A549 (cell line): ENCODE measurements around the gene E4F1.

Source experiments
- CBX8 ChIP-seq: fragments of 200-600 bp; sonication (generic); IDR thresholded peaks from 2 replicates; pipeline ENCODE4 v1.6.1; 2016
- EP300 ChIP-seq, 2 experiments: fragments of >200 bp; sonication (Bioruptor Twin); formaldehyde crosslinking; IDR thresholded peaks; 2 replicates in 1 of 2; 3 replicates in 1 of 2; pipeline ENCODE4 v1.6.1; 2016 to 2017
- KDM1A ChIP-seq: fragments of 200-600 bp; sonication (generic); IDR thresholded peaks from 2 replicates; pipeline ENCODE4 v1.6.1; 2016; ENCODE audit warnings: low read depth, mild to moderate bottlenecking
- POLR2A ChIP-seq: IDR thresholded peaks from 2 replicates; pipeline ENCODE4 v1.6.1; 2012; ENCODE audit warnings: mild to moderate bottlenecking, low read length
- SMC3 ChIP-seq: fragments of >200 bp; sonication (Bioruptor Twin); formaldehyde crosslinking; IDR thresholded peaks from 3 replicates; pipeline ENCODE4 v1.6.1; 2018; ENCODE audit warnings: inconsistent platforms
- TF ChIP-seq, protein P1 (sequence below): IDR thresholded peaks from 2 replicates; pipeline ENCODE4 v1.6.1; 2012
- TF ChIP-seq, protein P2 (sequence below): fragments of >200 bp; sonication (Bioruptor Twin); formaldehyde crosslinking; IDR thresholded peaks from 3 replicates; pipeline ENCODE4 v1.5.1; 2016
- TF ChIP-seq, protein P3 (sequence below): fragments of 150-350 bp; IDR thresholded peaks from 2 replicates; pipeline ENCODE4 v1.6.1; 2014; ENCODE audit warnings: low read depth, mild to moderate bottlenecking, low read length

DNA sequence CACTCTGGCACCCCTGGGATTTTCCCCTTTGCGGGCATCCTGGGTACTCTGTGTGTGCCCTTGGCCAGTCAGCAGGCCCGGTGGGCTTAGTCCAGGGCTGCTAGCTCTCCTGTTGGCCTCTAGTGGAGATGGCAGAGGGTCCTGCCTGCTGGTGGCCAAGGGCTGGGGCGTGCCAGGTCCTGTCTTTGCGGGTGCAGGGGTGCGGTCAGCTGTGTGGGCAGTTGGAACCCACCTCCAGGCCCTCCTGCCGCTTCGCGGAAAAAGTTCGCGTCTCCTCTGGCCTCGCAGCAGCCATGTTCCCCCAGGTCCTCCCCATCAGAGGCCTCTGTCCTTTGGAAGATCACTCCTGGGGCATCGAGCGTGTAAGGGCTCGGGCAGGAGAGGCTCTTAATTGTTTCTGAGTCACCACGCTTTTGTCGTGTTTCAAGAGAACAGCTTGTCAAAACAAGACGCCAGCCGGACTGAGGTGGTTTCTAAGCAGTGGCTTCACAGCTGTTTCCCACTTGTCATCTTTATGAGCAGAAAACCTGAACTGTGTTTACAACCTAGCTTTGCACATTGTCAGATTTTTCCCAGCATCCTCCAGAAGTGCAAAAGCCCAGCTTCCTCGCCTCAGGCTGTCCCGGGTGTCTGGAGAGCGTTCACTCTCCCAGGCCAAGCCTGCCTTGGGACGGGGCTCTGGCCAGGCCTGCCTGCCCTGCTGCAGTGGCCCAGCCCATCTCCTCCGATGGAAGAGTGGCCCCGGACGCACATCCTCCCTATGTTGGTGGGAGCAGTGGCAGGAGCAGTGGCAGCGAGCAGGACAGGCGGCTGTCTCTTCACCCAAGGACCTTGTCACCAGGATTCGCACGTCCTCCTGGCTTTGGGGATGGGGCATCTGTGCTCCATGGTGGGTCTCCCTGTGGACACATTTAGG is 7.9 kb downstream of the E4F1 start:
- TF ChIP-seq, protein P1, sequence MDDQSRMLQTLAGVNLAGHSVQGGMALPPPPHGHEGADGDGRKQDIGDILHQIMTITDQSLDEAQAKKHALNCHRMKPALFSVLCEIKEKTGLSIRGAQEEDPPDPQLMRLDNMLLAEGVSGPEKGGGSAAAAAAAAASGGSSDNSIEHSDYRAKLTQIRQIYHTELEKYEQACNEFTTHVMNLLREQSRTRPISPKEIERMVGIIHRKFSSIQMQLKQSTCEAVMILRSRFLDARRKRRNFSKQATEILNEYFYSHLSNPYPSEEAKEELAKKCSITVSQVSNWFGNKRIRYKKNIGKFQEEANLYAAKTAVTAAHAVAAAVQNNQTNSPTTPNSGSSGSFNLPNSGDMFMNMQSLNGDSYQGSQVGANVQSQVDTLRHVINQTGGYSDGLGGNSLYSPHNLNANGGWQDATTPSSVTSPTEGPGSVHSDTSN = no peak
- TF ChIP-seq POLR2A = no peak
- TF ChIP-seq, protein P2, sequence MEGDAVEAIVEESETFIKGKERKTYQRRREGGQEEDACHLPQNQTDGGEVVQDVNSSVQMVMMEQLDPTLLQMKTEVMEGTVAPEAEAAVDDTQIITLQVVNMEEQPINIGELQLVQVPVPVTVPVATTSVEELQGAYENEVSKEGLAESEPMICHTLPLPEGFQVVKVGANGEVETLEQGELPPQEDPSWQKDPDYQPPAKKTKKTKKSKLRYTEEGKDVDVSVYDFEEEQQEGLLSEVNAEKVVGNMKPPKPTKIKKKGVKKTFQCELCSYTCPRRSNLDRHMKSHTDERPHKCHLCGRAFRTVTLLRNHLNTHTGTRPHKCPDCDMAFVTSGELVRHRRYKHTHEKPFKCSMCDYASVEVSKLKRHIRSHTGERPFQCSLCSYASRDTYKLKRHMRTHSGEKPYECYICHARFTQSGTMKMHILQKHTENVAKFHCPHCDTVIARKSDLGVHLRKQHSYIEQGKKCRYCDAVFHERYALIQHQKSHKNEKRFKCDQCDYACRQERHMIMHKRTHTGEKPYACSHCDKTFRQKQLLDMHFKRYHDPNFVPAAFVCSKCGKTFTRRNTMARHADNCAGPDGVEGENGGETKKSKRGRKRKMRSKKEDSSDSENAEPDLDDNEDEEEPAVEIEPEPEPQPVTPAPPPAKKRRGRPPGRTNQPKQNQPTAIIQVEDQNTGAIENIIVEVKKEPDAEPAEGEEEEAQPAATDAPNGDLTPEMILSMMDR = no peak
- TF ChIP-seq, protein P3, sequence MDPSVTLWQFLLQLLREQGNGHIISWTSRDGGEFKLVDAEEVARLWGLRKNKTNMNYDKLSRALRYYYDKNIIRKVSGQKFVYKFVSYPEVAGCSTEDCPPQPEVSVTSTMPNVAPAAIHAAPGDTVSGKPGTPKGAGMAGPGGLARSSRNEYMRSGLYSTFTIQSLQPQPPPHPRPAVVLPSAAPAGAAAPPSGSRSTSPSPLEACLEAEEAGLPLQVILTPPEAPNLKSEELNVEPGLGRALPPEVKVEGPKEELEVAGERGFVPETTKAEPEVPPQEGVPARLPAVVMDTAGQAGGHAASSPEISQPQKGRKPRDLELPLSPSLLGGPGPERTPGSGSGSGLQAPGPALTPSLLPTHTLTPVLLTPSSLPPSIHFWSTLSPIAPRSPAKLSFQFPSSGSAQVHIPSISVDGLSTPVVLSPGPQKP = no peak
- TF ChIP-seq EP300 (IDR thresholded peaks at IDR 0.05) = no peak
- no peak for TF ChIP-seq SMC3
- no peak for TF ChIP-seq CBX8
- no peak for TF ChIP-seq KDM1A
